ENCODE measurements around the gene CITED2. TPM values are rescaled to one million over a fixed set of nuclear protein-coding genes. Genes with fewer than 3 reads are reported as not detected.

CITED2 gene, protein sequence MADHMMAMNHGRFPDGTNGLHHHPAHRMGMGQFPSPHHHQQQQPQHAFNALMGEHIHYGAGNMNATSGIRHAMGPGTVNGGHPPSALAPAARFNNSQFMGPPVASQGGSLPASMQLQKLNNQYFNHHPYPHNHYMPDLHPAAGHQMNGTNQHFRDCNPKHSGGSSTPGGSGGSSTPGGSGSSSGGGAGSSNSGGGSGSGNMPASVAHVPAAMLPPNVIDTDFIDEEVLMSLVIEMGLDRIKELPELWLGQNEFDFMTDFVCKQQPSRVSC
- 44.6 and 126 TPM in 2 replicates for total RNA-seq (ENCODE audit: low replicate concordance)

DNA sequence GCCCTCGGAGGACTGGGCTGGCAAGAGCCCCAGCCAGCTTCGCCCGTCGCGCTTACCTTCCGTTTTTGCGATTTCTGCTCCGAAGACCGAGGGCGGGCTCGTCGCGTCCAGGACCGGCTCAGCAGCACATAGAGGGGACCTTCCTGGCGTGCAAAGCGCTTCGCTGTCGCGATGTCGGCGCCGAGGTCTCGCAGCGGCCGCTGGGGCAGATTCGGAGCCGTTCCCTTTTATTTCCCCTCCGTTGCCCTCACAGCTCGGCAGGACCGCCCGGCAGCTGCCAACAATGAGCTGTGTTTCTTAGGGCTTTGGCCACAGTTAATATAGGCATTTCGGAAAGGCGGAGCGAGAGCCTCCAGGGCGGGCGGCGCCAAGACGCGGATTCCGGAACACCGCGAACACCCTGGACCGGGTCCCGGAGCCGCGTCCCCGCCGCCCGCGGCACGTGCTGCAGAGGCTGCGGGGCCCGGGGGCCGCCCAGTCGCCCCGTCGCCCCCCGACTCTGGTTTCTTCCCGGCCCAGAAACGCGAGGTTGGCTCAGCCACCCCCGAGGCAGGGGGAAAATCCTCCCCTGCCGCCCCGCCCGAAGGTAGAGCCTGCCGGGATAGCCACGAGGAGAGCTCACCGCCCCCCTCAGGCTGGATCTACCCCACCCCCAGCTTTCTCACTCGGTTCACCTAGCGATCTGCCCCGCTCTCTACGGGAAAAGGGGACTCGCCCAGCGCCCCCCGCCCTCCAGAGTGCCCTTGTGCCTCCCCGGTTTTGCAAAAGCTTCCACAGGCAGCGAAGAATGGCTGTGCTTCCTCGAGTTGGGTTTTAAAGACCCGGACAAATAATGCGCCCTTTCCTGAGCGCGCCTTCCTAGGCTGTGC is at the start of gene CITED2:
TSS of gene CITED2 (minus strand) at position 292 of the 869 bp plus-strand sequence. CDS start 704 bp downstream, outside the sequence.
- DNase-seq (ENCODE audit: low read depth), result peak; percentile 98
- H3K4me3 ChIP-seq (ENCODE audit: low read depth, low read length), result peak within 1 kb of the TSS; percentile 92
- TF ChIP-seq, protein P1, sequence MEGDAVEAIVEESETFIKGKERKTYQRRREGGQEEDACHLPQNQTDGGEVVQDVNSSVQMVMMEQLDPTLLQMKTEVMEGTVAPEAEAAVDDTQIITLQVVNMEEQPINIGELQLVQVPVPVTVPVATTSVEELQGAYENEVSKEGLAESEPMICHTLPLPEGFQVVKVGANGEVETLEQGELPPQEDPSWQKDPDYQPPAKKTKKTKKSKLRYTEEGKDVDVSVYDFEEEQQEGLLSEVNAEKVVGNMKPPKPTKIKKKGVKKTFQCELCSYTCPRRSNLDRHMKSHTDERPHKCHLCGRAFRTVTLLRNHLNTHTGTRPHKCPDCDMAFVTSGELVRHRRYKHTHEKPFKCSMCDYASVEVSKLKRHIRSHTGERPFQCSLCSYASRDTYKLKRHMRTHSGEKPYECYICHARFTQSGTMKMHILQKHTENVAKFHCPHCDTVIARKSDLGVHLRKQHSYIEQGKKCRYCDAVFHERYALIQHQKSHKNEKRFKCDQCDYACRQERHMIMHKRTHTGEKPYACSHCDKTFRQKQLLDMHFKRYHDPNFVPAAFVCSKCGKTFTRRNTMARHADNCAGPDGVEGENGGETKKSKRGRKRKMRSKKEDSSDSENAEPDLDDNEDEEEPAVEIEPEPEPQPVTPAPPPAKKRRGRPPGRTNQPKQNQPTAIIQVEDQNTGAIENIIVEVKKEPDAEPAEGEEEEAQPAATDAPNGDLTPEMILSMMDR (IDR thresholded peaks at IDR 0.05; ENCODE audit: insufficient read depth, low read length), result peak; percentile 28

DNA sequence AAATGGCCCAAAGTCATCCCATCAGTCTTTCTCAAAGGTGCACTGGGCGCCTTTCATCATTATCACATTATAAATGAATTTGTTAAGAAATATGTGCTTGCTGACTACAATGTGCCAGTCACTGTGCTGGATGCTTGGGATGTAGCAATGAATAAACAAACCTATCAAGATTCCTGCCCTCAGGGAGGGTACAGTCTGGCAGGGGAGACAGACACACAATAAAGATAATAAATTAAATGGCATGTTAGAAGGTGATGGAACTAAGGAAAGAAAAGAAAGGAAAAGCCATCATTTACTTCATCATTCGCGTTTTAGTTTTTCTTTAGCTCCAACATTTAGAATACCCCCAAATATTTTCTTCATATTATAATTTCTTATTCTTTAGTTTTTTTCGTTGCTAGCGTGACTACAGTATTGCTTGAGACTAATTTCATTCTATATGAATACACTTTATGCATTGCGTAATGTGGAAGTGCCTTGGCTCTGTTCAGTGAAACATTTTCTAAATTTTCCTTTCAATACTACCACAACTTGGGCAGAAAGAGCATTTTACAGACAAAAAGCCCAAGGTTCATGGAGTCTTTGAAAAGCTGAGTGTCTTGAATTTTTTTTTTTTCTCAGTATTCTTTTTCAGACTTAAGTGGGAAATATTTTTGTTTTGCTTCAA is 48.7 kb upstream of the CITED2 start:
- DNase-seq (ENCODE audit: low read depth), result no peak
- TF ChIP-seq, protein P1 (IDR thresholded peaks at IDR 0.05; ENCODE audit: insufficient read depth, low read length), result no peak

DNA sequence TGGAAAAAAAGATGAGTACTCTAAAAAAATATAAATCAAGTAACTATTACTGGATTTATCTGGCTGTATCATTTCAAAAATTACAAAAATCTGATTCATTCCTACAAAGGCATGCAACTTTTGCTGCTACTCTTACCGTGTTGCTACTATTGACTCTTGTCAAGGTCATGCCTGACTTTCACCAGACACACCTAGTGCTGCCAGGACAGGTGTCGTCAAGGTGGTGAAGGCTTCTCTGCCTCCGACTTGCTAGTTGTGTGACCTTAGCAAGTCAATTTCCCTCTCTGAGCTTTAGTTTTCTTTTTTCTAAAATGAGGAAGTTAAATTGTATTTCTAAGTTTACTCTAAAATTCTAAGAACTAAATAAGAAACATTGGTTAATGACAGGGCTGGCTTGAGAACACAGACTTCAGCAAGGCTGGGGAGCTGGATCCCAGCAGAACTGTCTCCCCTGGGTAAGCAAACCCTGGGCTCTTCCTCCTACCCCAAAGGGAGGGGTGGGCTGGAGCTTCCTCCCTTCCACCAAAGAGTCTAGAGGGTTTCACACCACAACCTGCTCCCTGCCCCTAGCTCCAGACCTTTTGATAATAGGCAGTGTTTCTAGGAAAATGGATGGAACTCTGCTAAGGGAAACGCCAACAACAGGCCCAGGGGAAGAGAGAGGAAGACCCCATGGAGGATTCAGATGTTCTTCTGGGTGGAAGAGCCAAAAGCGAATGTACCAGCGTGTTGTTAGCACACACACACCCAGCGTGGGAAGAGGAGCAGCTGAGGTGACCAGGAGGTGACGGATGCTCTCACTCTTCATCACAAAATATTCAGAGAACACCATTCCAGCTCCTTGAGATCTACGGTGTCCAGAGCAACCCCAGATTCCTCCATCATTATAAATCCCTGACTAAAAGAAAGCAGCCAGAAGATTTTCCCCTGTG is 47.9 kb upstream of the CITED2 start:
- no peak overlapping the region for H3K4me3 ChIP-seq (ENCODE audit: low read depth, low read length)
- no peak for DNase-seq (ENCODE audit: low read depth)
- TF ChIP-seq, protein P1 (IDR thresholded peaks at IDR 0.05; ENCODE audit: insufficient read depth, low read length), result no peak

More for the DNA sequence above, 48.7 kb upstream of the CITED2 start:
- H3K4me3 ChIP-seq (ENCODE audit: low read depth, low read length), result no peak overlapping the region

DNA sequence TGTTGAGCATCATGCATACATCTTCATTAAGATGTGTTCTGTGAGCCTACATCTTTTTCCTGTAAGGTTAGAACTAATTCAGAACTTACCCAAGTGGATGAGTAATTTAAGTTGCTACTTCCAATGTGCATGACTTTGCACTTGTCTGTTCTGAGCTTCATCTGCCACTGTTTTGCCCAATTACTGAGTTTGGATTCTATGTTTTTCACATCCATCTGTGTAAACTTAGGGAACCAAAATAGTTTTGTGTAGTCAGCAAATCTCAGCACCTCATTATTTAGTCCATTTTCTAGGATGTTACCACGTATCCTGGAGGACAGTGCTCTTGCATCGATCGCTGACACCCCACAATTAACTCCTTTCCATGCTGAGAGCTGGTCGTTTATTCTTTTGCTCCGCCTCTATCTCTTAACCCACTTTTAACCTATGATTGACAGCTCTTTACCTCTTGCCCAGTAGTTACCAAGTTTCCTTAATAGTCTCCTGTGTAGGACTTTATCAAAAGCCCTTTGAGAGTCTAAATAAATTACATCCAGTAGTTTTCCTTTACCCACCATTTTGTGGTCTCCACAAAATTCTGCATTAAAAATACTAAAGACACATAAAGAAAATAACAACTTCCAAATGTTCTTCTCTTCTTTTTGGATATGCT is 44.2 kb upstream of the CITED2 start:
- H3K4me3 ChIP-seq (ENCODE audit: low read depth, low read length), result no peak overlapping the region
- DNase-seq (ENCODE audit: low read depth), result no peak
- TF ChIP-seq, protein P1 (IDR thresholded peaks at IDR 0.05; ENCODE audit: insufficient read depth, low read length), result no peak

DNA sequence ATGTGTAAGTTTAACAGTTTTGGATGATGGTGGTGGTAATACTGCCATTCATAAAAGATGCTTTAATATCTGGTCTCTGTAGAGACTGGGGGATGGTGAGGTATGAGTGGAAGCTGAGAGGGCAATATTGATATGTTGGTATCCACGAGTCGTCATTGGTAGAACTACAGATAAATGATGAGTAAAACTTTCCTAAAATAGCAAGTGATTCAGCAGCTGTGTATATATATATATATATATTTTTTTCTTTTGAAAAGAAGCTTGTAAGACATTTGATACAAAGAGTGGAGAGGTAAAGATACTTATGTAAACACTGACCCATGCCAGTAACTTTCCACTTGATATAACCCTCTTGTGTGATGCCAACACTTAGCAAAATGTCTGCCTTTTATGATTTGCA is 41.7 kb upstream of the CITED2 start:
- peak; percentile 14 for DNase-seq (ENCODE audit: low read depth)
- TF ChIP-seq, protein P1 (IDR thresholded peaks at IDR 0.05; ENCODE audit: insufficient read depth, low read length), result no peak
- no peak overlapping the region for H3K4me3 ChIP-seq (ENCODE audit: low read depth, low read length)

All from fibroblast of the aortic adventitia (primary cell).